GM21619 (cell line): ENCODE measurements around the gene PTPRCAP.
"Not testable (repeated sequence)": the region's sequence is repeated elsewhere in the genome, so short reads cannot be mapped to it uniquely, and the experiment has no call there.

Experiments used
- ATAC-seq: cut with Tn5 transposase; IDR thresholded peaks from one replicate; pipeline ENCODE4 v1.9.1; 2021; ENCODE audit not compliant: unreplicated experiment

PTPRCAP gene

GRCh38 chr11:67410984-67411784 is 26.3 kb downstream of the PTPRCAP start:
- no peak for ATAC-seq

GRCh38 chr11:67410369-67410831 is 27.1 kb downstream of the PTPRCAP start:
- no peak for ATAC-seq

DNA sequence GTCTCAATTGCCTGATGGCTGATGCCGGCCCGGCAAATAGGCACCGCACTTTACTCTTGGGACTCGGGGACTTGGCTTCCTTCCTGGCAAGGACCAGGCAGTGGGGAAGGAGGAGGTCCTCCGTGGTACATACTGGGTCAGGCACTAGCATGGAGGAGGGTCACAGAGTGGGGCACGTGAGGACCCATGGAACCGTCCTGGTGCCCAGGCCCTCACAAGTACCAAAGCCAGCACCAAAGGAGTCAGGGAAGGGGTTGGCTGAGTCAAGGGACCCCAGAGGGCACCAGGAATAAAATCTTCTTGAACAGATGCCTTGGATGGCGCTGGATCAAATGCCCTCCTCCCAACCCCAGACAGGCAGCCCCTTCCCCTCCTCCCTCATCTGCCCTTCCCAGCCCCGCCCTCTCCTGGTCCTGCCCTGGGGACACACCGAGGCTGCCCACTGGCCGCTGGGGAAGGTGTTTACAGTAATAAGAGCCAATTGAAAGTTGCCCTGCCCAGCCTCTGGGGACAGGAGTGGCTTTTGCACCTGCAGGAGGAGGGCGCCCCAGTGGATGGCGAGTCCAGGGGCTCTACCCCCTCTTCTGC is 27.6 kb downstream of the PTPRCAP start:
- ATAC-seq: no peak

DNA sequence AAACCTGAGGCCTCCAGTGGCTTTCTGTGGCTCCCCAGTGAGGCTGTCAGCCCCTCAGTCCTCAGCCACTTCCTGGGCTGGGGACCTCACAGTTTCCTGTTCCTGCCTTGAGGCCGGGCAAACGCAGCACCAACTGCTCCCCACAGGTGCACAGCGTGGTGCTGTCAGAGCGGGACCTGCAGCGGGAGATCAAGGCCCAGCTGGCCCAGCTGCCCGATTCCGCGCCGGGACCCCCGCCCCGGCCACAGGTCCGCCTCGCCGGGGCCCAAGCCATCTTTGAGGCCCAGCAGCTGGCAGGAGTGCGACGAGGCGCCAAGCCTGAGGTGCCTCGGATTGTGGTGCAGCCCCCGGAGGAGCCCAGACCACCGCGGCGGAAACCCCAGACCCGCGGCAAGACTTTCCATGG is 28.2 kb downstream of the PTPRCAP start:
- peak; percentile 53 for ATAC-seq

DNA sequence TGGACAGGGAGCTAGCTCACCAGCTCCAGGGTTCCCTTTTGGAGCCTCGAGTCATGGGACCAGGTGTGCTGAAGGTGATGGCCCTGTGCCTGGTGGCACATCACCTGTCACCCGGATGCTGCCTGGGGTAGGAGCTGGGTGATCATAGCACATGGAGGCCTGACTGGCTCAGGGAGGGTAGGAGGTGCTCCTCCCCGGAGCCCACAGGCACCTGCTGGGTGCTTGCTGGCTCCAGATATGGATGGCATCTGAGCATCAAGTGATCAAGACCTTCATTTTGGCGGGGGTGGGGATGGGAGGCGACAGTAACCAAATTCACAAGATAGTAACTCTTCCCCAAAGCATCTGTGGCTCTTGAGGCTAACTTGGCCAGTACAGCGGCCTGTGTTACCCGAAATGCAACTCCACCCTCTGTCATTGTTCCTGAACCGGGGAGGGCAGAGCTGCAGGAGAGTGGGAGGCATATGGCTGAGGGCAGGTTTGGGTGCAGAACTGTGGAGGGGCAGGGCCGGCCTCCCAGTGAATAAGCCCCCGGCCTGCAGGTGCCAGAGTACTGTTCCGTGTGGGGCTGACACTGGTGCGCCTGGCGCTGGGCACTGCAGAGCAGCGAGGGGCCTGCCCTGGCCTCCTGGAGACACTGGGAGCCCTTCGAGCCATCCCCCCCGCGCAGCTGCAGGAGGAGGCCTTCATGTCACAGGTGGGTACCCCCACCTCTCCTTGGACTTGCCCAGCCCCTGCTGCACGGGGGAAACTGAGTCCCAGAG is 28.9 kb downstream of the PTPRCAP start:
- no peak for ATAC-seq

DNA sequence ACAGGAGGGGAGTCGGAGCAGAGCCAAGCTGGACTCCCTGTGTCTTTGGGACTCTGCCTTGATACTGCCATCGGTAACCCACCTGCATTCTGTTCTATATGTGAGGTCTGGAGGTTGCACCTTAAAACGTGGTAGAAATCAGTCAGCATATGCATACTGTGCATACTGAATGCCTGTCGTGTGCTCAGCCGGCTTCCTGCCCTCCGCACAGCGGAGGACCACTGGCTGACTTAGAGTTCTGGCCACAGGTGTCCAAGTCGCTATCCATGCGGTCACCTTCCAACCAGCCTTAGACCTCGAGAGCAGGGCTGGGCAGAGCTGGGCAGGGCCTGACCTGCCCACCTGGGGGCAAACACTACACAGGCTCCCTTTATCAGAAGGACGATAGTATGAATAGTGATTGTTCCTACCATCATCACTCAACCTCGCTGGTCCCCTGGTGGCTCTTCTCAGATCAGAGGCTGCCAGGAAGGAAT is 29.8 kb downstream of the PTPRCAP start:
- no peak for ATAC-seq

DNA sequence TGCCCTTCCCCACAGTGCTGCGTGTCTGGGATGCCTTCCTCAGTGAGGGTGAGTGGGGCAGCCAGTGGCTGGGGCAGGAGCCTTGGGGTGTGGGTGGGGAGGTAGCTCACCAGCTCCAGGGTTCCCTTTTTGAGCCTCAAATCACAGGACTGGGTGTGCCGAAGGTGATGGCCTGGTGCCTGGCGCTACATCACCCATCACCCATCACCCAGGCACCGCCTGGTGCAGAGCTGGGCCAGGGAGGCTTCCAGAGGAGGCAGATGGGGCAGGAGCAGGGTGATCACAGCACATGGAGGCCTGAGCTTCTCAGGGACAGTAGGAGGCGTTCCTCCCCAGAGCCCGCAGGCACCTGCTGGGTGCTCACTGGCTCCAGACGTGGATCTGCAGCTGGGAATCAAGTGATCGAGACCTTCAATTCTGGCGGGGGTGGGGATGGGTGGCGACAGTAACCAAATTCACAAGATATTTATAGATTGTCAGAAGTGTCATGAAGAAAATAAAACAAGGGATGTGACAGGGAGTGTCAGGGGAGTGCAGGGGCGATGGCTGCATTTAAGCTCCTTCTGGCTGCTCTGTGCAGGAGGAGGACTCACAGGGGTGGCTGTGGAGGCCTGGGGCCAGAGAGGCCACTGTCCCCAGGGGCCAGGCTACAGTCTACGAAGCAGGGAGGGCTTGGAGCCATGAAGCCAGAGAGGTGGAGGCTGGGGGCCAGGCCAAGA is 30.4 kb downstream of the PTPRCAP start:
- ATAC-seq: no peak

DNA sequence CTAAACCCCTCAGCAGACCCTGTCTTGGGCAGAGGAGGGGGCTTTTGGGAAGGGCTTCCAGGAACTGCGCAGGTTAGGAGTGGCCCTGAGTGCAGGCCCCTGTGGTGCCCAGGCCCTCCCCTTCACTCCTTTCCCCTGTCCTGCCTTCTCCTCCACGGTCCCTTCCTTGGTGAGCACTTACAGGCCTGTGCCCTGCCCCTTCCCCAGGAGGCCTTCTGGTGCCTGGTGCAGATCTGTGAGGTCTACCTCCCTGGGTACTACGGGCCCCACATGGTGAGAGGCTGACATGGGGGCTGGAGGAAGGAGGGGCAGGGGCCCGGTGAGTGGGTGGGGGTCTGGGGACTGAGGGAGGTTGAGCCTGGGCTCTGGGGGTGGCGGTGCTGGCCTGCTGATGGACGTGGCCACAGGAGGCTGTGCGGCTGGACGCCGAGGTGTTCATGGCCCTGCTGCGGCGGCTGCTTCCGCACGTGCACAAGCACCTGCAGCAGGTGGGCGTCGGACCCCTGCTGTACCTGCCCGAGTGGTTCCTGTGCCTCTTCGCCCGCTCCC is 31.0 kb downstream of the PTPRCAP start:
- no peak for ATAC-seq

- ATAC-seq: no peak
Measured at GRCh38 chr11:67405688-67406339, 31.7 kb downstream of the PTPRCAP start.

- no peak for ATAC-seq
Measured at GRCh38 chr11:67405196-67405567, 32.3 kb downstream of the PTPRCAP start.

DNA sequence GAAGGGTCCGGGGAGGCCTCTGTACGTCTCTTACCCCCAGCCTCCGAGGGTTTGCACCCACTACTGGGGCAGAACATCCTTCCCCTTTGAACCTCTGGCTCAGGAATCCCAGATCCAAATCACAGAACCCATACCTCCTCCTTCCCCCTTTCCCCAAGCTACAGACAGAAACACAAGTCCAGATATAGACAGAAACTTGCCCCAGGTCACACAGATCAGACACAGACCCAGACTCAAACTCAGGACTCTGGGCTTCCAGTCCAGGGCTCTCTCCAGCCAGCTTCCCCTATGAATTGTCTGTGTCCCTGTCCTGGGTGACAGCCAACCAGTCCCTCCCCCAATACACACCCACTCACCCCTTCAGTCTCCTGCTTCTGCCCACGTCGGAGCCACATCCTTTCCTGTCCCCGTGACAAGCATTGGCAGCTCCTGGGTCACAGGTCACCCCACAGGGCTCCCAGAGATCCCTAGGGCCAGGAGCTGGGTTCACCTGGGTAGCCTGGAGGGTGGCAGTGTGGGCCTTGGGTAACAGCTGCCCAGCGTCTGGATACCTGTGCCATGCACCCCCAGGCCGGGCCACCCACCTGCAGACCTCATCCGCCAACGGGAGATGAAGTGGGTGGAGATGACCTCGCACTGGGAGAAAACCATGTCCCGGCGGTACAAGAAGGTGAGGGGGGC is 32.8 kb downstream of the PTPRCAP start:
- ATAC-seq: no peak

GRCh38 chr11:67403085-67403484 is 34.4 kb downstream of the PTPRCAP start:
- not testable (repeated sequence) for ATAC-seq

- not testable (repeated sequence) for ATAC-seq
Measured at GRCh38 chr11:67402192-67402839, 35.2 kb downstream of the PTPRCAP start.

DNA sequence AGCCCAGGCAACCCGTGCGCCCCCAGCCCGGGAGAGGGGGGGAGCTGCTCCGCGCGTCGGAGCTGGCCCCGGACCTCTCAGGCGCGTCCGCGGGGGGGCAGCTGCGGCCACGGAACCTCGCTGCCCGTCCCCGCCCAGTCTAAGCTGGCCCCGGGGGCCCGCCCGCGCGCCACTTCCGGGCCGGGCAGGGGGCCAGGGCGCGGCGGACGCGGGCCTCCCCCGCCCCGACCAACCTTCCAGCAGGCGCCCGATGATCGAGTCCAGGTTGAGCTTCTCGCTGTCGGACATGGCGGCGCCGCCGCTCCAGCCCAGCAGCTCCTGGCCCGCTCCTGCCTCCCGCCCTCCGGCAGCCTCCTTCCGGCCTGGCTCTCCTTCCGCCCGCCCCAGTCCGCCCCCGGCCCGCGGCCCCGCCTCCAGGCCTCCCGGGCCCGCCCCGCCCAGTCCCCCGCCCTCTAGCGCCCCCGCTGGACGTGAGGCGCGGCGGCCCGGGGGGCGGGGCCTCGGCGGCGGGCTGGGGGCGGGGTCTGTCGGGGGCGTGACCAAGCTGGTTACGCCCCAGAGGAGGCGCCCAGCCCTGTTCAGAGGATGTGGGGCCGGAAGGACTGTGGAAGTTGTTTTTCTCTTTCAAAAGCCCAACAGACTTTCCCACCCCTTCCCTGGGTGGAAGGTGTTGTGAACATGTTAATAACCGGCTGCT is 35.8 kb downstream of the PTPRCAP start, which contains the start of gene PPP1CA:
TSS of gene PPP1CA (minus strand) at position 364 of the 697 bp plus-strand sequence. CDS start at position 288, 76 bp downstream.
- peak; percentile 51 for ATAC-seq

DNA sequence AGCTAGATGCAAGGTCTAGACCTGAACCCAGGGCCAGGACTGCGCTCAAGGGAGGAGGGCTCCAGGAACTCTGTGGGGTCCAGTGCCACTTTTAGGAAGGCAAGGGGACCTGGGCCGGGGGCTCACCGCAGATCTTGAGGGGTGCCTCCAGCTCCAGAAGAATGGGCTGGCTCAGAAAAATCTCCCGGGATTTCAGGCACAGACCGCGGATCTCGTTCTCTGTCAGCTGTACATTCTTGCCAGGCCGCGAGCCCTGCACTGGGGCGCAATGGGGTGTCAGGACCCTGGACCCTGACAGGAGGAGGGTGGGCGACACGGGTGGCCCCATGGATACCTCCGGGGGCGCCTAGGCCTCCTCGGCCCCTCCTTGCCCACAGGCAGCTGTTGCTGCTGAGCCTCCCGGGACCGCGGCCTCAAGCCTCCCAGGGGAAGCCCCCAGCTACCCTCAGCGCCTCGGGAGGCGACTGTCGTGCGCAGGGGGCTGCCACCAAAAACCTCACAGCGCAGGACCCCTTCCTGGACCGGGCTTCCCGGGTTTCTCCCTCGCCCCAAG is 36.5 kb downstream of the PTPRCAP start:
- peak; percentile 12 for ATAC-seq

- no peak for ATAC-seq
Measured at GRCh38 chr11:67400251-67400941, 37.1 kb downstream of the PTPRCAP start.
